HFFc6 (cell line): ENCODE measurements around the gene DELE1. TPM values are rescaled to one million over a fixed set of nuclear protein-coding genes. Genes with fewer than 3 reads are reported as not detected.

Experiments used
- DNase-seq: peaks from one replicate; pipeline ENCODE4 v3.0.0-alpha.2; 2018
- H3K27ac Mint-ChIP-seq: 2 replicates; pipeline ENCODE4 v1.8.0; 2020; ENCODE audit warnings: mild to moderate bottlenecking, mixed read lengths
- H3K27me3 Mint-ChIP-seq: 2 replicates; pipeline ENCODE4 v1.8.0; 2021; ENCODE audit warnings: mild to moderate bottlenecking, moderate library complexity, mixed read lengths; ENCODE audit not compliant: insufficient read depth
- H3K36me3 Mint-ChIP-seq: 2 replicates; pipeline ENCODE4 v1.8.0; 2021; ENCODE audit warnings: low read depth, mixed read lengths
- H3K4me1 Mint-ChIP-seq: 2 replicates; pipeline ENCODE4 v1.8.0; 2020; ENCODE audit warnings: low read depth, mixed read lengths
- H3K4me3 Mint-ChIP-seq: 2 replicates; pipeline ENCODE4 v1.8.0; 2020; ENCODE audit warnings: mild to moderate bottlenecking, moderate library complexity, mixed read lengths
- H3K9me3 Mint-ChIP-seq: 2 replicates; pipeline ENCODE4 v1.8.0; 2020; ENCODE audit warnings: mild to moderate bottlenecking, mixed read lengths
- CTCF ChIP-seq: fragments of 200-600 bp; sonication (generic); IDR thresholded peaks from 2 replicates; pipeline ENCODE4 v1.5.0; 2021; ENCODE audit warnings: antibody characterized with exemption, mild to moderate bottlenecking
- total RNA-seq, 6 experiments: library from RNA; stranded (reverse); fragmentation: NEBNext Ultra II Directional; extraction: Animal tissue kit (Norgen Biotek cat#: 25700); gene quantifications; 2 replicates in 1 of 6; 3 replicates in 5 of 6; pipeline ENCODE4 v1.2.3, GENCODE V29; 2021

DELE1 gene
- total RNA-seq, 6 experiments from 2014 or later: 44.4 to 54.2 (median 46.7) TPM

- H3K9me3 Mint-ChIP-seq: no peaks in the 10 kb centered on the region
- no peak for TF ChIP-seq CTCF
Measured at GRCh38 chr5:141929398-141930058, 5.9 kb downstream of the DELE1 start.

GRCh38 chr5:141931694-141932093, 8.0 kb downstream of the DELE1 start:
- no peak for DNase-seq
- no peaks in the 10 kb centered on the region for H3K9me3 Mint-ChIP-seq
- no peaks in the 10 kb centered on the region; the same call in 1 of the 2 replicates for H3K4me1 Mint-ChIP-seq
- no peak for TF ChIP-seq CTCF
- no peak overlapping the region for H3K4me3 Mint-ChIP-seq
- H3K27me3 Mint-ChIP-seq: no peaks in the 10 kb centered on the region; the same call in 1 of the 2 replicates
- no peak overlapping the region for H3K27ac Mint-ChIP-seq
- H3K36me3 Mint-ChIP-seq: peaks cover 13% of the 10 kb centered on the region

More at GRCh38 chr5:141929398-141930058, 5.9 kb downstream of the DELE1 start:
- no peak overlapping the region for H3K4me3 Mint-ChIP-seq
- peaks cover 16% of the 10 kb centered on the region for H3K36me3 Mint-ChIP-seq
- no peaks in the 10 kb centered on the region; the same call in 1 of the 2 replicates for H3K4me1 Mint-ChIP-seq
- no peaks in the 10 kb centered on the region; the same call in 1 of the 2 replicates for H3K27me3 Mint-ChIP-seq
- DNase-seq: no peak
- no peak overlapping the region for H3K27ac Mint-ChIP-seq

- Mint-ChIP-seq H3K4me1 (no peaks in the 10 kb centered on the region), H3K9me3 (no peaks in the 10 kb centered on the region), H3K4me3 (no peak overlapping the region), H3K27me3 (no peaks in the 10 kb centered on the region; the same call in 1 of the 2 replicates), H3K27ac (no peak overlapping the region), H3K36me3 (peaks cover 9% of the 10 kb centered on the region)
- DNase-seq: no peak
- TF ChIP-seq CTCF: no peak
Measured at GRCh38 chr5:141933151-141933550, 9.5 kb downstream of the DELE1 start.

GRCh38 chr5:141934099-141934844, 10.6 kb downstream of the DELE1 start:
- no peak overlapping the region for H3K27ac Mint-ChIP-seq
- H3K36me3 Mint-ChIP-seq: peaks cover 9% of the 10 kb centered on the region
- H3K4me1 Mint-ChIP-seq: no peaks in the 10 kb centered on the region
- TF ChIP-seq CTCF: no peak
- DNase-seq: no peak
- H3K4me3 Mint-ChIP-seq: no peak overlapping the region
- H3K9me3 Mint-ChIP-seq: no peaks in the 10 kb centered on the region
- no peaks in the 10 kb centered on the region; the same call in 1 of the 2 replicates for H3K27me3 Mint-ChIP-seq

GRCh38 chr5:141935538-141935937, 11.9 kb downstream of the DELE1 start:
- Mint-ChIP-seq H3K36me3 (peaks cover 9% of the 10 kb centered on the region), H3K27ac (no peak overlapping the region)

More at GRCh38 chr5:141935538-141935937, 11.9 kb downstream of the DELE1 start:
- no peak for DNase-seq
- TF ChIP-seq CTCF: no peak
- Mint-ChIP-seq H3K27me3 (no peaks in the 10 kb centered on the region; the same call in 1 of the 2 replicates), H3K9me3 (no peaks in the 10 kb centered on the region), H3K4me3 (no peak overlapping the region), H3K4me1 (peaks cover 2% of the 10 kb centered on the region)
